Islet precursor cell (in vitro differentiated cells): ENCODE results near the gene MRPL3.
"Not testable (repeated sequence)": the region's sequence is repeated elsewhere in the genome, so short reads cannot be mapped to it uniquely, and the experiment has no call there.

Experiments
- DNase-seq: peaks from one replicate; pipeline ENCODE4 v3.0.0-alpha.2; 2018

MRPL3 gene

GRCh38 chr3:131491775-131492174, 11.0 kb downstream of the MRPL3 start:
- DNase-seq = no peak

DNA sequence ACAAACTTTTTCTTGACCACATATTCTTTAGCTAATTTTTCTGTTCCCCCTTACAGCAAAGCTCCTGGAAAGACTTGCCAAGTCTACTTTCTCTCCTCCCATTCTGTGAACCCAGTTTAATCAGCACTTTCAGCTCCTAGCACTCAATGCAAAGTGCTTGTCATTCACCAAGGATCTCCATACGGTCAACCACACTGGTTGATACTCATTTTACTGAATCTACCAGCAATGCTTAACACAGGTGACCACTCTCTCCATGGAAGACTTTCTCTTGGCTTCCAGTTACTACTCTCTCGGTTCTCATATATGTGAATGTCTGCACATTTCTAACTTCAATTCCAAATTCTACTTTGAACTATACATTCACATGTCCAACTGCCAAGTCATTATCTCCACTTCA, 11.7 kb downstream of the MRPL3 start:
- DNase-seq = no peak

DNA sequence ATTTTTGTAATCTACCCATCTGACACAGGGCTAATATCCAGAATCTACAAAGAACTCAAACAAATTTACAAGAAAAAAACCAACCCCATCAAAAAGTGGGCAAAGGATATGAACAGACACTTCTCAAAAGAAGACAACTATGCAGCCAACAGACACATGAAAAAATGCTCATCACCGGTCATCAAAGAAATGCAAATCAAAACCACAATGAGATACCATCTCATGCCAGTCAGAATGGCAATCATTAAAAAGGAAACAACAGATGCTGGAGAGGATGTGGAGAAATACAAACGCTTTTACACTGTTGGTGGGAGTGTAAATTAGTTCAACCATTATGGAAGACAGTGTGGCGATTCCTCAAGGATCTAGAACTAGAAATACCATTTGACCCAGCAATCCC, 16.2 kb downstream of the MRPL3 start:
- not testable (repeated sequence) for DNase-seq

GRCh38 chr3:131485119-131485518, 17.7 kb downstream of the MRPL3 start:
- DNase-seq = no peak

GRCh38 chr3:131484496-131485111, 18.2 kb downstream of the MRPL3 start:
- no peak for DNase-seq

DNA sequence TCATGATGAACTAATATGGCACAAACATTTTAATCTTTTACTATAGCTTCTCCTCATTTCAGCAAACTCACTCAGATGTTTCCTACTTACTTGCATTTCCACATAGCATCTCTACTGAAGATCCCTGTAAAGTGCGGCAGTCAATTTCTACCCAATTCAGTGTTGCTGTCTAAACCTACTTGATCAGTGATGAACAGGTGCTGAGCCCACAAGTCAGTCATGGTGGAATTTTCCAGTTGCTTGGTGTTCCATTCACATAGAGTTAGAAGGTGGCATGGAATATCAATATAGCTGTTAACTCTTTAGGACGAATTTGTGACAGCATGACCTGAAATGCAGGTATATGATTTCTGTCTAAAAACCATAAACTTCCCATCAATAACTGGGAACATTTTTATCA, 22.7 kb downstream of the MRPL3 start:
- no peak for DNase-seq

GRCh38 chr3:131477813-131478212, 25.0 kb downstream of the MRPL3 start:
- no peak for DNase-seq

DNA sequence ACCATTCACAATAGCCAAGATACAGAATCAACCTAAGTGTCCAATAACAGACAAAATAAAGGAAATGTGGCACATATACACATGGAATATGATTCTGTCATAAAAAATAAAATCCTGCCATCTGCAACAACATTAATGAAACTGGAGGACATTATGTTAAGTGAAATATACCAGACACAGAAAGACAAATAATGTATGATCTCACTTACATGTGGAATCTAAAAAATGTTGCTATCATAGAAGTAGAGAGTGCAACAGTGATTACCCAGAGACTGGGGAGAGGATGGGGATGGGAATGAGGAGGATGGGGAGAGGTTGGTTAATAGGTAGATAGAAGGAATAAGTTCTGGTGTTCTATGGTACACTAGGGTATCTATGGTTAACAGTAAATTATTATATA, 28.7 kb downstream of the MRPL3 start:
- no peak for DNase-seq

DNA sequence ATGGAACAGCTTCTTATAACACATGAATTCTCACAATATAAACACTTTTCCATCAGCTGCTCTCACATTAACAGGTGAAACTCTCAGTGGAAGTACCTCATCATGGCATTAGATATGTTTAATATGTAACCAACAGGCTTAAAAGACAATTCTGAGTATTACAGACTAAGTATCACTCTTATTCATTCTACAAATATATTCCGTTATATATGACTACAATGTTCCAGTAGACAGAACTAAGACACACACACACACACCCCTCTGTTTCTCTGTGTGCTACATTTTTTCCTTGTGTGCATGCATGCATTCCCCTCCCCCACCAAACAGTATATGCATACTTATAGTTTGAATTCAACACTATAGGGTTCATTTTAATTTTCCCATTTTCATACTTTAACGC, 32.4 kb downstream of the MRPL3 start:
- no peak for DNase-seq

GRCh38 chr3:131458653-131459052, 44.1 kb downstream of the MRPL3 start:
- DNase-seq = no peak

GRCh38 chr3:131457220-131457619, 45.6 kb downstream of the MRPL3 start:
- no peak for DNase-seq

DNA sequence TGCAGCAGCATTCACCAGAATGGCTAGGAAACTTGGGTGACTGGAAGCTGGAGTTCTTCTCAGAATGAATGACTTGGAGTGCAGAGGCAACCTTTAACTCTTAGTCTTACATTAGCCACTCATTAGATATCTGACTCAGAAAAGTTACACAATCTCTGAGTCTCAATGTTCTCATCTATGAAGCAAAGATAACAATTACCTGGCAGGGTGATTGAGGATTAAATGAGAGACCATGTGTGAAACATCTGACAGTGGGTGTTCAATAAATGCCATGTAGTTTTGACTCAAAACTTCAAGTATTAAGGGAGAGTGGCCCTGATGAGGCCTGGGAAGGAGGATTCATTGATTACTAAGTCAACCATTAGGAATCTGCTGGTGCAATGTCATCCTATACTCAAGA, 48.3 kb downstream of the MRPL3 start:
- no peak for DNase-seq

DNA sequence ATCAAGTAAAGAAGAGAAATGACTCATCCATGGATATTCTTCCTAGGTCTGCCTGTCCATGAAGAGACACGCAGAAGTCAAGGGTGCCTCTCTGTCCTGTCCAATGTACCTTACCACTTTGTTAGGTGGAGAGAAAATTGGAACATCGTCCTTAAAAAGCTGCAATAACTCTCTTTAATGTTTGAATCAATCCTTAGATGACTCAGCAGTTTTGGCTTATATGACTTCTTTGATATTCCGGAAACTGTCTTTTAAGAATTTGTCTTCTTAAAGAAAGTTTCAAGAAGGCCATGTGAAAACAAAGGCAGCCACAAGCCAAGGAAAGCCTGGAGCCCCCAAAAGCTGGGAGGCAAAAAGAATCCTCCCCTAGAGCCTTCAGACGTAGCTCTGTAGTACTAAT, 49.2 kb downstream of the MRPL3 start:
- no peak for DNase-seq

- no peak for DNase-seq
Measured at GRCh38 chr3:131447349-131447748, 55.4 kb downstream of the MRPL3 start.

- no peak for DNase-seq
Measured at GRCh38 chr3:131444180-131444579, 58.6 kb downstream of the MRPL3 start.

DNA sequence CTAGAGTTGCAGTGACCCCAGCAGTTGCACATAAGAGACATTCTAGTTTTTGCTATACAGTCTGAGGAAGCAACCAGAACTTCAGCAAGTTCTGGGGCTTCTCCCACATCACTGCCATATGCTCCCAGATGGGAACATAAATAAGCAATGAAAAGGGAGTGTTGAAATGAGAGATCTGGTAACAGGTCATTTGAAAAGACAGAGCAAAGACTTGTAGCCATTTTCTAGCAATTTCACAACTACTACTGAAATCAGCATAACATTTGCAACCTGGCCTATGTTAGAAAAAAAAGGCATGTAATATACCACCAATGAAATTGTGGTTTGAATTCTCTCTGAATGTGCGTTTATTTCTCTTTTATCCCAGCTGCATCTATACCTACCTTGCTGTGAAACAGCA, 63.7 kb downstream of the MRPL3 start:
- DNase-seq = no peak

- DNase-seq = no peak
Measured at GRCh38 chr3:131435000-131435399, 67.8 kb downstream of the MRPL3 start.

DNA sequence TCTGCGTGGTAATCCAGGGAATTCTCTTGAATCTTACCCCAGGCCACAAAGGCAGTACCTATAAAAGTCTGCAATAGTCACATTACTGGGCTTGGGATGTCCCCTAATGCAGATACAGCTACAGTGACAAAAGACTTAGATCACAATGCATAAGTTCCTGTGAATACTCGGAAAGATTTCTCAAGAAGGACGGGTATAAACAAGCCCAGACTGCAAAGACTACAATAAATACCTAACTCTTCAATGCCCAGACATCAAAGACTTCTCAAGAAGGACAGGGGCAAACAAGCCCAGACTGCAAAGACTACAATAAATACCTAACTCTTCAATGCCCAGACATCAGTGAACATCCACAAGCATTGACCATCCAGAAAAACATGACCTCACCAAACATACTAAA, 70.3 kb downstream of the MRPL3 start:
- DNase-seq = no peak

DNA sequence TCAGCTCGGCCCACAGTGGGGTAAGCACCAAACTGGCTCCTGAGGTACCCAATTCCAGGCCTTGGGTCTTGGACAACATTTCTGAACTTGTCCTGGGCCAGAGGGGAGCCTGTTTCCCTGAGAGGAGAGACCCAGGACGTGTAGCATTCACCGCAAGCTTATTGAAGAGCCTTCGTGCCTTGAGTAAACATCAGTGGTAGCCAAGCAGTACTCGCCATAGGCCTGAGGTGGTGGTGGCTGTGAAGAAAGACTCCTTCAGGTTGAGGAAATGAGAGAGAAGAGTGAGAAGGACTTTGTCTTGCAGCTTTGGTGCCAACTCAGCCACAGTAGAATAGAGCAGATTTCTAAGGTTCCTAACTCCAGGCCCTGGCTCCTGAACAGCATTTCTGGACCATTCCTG, 71.0 kb downstream of the MRPL3 start:
- no peak for DNase-seq

DNA sequence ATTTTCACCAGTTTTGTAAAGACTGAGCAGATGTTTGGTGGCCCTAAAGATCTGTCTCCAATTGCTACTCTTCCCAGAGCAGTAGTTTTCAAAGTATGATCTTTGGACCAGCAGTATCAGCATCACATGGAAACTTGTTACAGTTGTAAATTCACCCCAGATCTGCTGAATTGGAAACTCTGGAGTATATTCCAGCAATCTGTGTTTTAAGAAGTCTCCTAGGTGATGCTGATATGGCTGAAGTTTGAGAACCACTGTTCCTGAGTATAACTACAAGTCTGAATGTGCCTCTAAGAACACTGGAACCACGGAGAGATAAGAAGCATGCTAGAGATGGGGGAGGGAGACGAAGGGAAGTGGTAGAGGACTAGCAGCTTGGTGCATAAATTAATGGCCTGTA, 75.5 kb downstream of the MRPL3 start:
- no peak for DNase-seq

DNA sequence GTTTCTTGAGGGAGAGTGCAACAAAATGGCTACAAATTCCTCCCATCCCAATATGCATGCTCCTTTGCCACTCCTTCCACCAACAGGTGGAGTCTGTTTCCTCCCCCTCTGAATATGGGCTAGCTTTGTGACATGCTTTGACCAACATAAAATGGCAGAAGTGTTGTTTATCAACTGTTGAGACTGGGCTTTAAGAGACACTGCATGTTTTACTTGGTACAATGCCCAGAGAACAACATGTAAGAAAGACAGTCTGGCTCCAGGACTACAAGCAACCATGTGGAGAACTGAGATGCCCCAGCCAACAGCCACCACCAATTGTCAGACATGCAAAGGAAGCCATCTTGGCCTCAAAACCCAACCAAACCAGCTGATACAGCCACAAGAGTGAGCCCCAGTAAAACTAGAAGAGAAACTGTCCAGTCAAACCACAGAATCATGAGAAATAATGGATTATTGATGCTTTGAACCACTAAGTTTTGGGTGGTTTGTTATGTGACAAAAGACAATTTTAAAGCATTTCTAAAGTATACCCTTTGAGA, 80.7 kb downstream of the MRPL3 start:
- DNase-seq = no peak

DNA sequence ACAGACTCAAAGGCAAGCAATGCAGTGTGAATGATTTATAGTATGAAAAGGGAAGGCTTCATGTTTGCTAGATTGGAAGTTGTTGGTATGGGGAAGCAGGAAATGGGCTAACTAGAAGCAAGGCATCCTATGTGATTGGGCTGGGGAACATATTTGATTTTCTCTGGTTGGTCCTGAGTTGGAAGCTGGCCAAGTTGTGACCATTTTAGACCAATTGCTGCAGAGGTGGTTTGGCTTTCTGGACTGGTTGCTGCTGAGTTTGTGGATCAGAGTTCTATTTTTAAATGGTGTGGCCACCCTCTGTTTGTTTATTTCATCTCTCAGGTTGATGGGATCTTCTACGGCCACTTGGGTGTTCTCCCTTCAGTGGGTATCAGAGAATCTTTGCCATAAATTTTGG, 81.5 kb downstream of the MRPL3 start:
- DNase-seq = no peak

- DNase-seq = no peak
Measured at GRCh38 chr3:131417751-131418150, 85.0 kb downstream of the MRPL3 start.
